ENCODE data around the gene HKDC1.

HKDC1 gene

DNA sequence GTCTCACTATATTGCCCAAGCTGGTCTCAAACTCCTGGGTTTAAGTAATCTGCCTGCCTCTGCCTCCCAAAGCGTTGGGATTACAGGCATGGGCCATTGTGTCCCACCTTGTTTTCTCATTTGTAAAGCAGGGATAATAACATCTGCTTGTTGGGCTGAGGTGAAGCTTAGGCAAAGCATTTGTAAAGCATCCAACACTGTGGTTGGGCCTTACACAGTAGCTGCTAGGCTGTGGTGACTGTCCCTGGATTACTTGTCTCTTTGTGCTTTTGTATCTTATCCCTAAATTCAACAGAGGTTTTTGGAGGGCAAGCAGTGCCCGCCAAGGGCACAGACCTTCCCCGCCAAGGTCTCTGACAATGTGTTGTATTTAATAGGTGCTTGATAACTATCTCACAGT, 14.3 kb downstream of the HKDC1 start:
- TF ChIP-seq, protein P1, sequence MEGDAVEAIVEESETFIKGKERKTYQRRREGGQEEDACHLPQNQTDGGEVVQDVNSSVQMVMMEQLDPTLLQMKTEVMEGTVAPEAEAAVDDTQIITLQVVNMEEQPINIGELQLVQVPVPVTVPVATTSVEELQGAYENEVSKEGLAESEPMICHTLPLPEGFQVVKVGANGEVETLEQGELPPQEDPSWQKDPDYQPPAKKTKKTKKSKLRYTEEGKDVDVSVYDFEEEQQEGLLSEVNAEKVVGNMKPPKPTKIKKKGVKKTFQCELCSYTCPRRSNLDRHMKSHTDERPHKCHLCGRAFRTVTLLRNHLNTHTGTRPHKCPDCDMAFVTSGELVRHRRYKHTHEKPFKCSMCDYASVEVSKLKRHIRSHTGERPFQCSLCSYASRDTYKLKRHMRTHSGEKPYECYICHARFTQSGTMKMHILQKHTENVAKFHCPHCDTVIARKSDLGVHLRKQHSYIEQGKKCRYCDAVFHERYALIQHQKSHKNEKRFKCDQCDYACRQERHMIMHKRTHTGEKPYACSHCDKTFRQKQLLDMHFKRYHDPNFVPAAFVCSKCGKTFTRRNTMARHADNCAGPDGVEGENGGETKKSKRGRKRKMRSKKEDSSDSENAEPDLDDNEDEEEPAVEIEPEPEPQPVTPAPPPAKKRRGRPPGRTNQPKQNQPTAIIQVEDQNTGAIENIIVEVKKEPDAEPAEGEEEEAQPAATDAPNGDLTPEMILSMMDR (IDR thresholded peaks at IDR 0.05; ENCODE audit: insufficient read depth, missing control alignments) = no peak
- FAIRE-seq (no peak), DNase-seq (ENCODE audit: insufficient read length, low spot score) (no peak)

DNA sequence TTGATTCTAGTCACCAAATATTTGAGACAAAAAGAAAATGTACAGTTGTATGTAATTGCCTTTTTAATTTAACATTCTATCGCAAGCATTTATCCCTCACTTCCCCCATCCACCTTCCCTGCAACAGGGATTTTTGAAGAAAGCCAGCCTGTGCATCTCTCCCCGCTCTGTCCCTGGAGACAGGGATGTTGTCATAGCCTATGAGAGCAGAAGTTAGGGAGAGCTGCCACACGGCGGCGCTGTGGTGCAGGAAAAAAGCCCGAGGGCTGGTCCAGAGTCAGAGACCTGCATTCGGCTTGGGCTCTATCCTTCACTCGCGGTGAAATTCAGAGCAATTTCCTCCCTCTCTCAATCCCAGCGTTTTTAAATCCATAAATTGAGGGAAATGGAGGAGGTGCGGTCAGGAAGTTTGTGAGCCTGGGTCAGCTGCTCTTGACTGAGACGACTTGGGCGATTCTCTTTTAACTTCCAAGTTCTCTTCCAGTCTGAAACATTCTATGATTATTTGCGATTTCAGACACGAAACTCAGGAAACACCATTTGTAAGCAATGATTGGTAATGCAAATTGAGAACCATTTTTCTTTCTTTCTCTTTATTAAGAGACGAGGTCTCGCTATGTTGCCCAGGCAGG, 17.5 kb downstream of the HKDC1 start:
- DNase-seq (ENCODE audit: insufficient read length, low spot score) (peak; percentile 74), FAIRE-seq (peak; percentile 29)
- TF ChIP-seq, protein P1 (IDR thresholded peaks at IDR 0.05; ENCODE audit: insufficient read depth, missing control alignments) = peak; percentile 97

DNA sequence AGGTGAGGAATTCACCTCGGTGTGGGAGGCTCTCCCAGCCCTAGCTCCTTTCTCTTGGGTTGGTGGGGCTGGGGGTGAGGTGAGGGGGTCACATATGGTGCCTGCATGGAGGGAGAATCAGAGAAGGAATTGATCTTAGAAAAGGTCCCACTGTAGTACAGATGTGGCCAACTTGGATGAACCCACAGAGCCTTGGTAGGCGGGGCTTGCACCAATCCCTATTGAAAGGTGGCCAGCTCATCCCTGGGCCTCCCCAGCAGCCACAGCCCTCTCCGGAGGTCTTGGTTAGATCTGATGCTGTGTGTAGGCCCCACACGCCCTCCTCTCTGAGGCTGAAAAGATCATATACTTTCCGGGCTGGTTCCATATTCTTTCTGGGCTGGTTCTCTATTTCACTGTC, 19.0 kb downstream of the HKDC1 start:
- FAIRE-seq (no peak), DNase-seq (ENCODE audit: insufficient read length, low spot score) (no peak)
- TF ChIP-seq, protein P1 (IDR thresholded peaks at IDR 0.05; ENCODE audit: insufficient read depth, missing control alignments) = no peak

DNA sequence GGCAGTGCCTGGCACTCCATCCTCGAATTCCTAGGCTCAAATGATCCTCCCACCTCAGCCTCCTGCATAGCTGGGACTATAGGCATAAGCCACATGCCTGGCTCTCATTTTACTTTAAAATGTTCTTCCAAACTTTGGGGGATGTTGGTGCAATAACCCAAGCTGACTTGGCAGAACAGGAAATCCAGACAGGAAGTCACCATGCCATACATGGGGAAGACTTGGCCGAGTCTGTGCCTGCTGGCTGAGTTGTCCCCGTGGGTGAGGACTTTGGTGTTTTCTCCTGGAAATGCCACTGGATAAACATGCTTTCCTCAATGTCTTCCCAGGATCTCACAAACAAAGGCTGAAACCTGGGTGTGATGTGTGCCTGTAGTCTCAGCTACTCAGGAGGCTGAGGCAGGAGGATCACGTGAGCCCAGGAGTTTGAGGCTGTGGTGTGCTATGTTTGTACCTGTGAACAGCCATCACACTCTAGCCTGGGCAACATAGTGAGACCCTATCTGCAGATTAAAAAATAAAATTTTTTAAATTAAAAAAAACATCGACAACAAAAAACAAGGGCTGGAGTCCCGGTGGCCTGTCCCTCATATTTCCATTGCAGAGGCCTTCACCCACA, 19.8 kb downstream of the HKDC1 start:
- DNase-seq (ENCODE audit: insufficient read length, low spot score) (no peak), FAIRE-seq (no peak)
- TF ChIP-seq, protein P1 (IDR thresholded peaks at IDR 0.05; ENCODE audit: insufficient read depth, missing control alignments) = no peak

DNA sequence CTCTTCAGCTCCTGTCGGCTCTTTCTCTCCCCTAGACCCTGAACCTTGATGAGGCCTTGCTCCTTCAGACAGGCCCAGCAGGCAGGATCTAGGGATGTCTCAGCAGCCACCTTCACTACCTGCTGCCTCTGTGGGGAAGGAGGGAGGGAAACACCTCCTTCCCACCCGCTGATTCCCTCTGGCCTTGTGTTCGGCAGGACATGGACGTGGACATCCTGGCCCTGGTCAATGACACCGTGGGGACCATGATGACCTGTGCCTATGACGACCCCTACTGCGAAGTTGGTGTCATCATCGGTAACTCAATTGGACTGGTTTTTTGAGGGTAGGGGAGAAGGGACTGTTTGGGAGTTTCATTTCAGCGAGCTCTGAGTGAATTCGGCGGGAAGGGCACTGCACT, 20.3 kb downstream of the HKDC1 start:
- TF ChIP-seq, protein P1 (IDR thresholded peaks at IDR 0.05; ENCODE audit: insufficient read depth, missing control alignments) = no peak
- FAIRE-seq (no peak), DNase-seq (ENCODE audit: insufficient read length, low spot score) (no peak)

DNA sequence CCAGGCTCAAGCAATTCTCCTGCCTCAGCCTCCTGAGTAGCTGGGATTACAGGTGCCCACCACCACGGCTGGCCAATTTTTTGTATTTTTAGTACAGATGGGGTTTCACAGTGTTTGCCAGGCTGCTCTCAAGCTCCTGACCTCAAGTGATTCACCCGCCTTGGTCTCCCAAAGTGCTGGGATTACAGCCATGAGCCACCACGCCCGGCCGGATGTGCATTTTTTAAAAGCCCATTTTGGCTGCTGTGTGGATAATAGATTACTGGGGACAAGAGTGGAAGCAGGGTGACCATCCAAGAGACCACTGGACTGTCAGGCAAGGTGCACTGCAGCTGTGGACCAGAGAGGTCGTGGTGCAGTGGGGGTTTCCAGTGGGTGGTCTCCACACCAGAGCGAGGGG, 21.4 kb downstream of the HKDC1 start:
- no peak for FAIRE-seq
- DNase-seq (ENCODE audit: insufficient read length, low spot score) = no peak
- TF ChIP-seq, protein P1 (IDR thresholded peaks at IDR 0.05; ENCODE audit: insufficient read depth, missing control alignments) = no peak

Data from D721Med (cell line).